ENCODE results near the gene SHANK2.
"Not testable (repeated sequence)": the region's sequence is repeated elsewhere in the genome, so short reads cannot be mapped to it uniquely, and the experiment has no call there.

Gene SHANK2

DNA sequence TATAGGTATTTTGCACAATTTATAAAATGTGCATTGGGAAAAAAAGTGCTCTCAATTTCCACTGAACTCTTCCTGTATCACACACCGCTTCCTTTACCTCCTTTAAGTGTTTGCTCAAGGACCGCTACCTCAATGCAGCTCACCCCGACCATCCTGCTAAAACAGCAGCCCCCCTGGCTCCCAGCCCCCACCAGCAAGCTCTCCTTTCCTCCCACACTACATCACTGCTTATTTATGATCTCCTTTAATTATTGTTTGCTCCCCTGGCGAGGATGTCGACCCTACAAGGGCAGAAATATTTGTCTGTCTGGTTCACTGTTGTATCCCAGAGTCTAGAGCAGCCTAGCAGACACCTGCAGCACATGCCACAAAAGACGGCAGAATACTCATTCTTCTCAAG is 10.0 kb downstream of the SHANK2 start:
- DNase-seq = no peak

DNA sequence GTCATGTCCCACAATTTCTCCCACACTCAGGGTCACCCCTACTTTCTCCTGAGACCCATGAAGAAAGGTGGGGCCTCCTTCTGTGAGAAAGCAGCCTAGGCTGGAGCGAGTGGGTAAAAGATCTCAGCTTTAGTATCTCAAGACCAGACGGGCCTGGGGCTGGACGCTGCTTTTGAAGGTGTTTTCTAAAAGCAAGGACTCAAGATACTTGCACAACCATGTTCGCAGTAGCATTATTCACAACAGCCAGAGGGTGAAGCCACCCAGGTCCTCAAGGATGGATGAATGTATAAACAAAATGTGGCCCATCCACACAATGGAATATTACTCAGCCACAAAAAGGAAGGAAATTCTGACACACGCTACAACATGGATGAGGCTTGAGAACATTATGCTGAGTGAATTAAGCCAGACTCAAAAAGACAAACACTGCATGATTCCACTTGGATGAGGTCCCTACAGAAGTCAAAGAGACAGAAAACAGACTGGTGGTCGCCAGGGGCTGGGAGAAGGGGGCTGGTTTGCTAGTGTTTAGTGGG is 10.6 kb downstream of the SHANK2 start:
- DNase-seq = no peak

DNA sequence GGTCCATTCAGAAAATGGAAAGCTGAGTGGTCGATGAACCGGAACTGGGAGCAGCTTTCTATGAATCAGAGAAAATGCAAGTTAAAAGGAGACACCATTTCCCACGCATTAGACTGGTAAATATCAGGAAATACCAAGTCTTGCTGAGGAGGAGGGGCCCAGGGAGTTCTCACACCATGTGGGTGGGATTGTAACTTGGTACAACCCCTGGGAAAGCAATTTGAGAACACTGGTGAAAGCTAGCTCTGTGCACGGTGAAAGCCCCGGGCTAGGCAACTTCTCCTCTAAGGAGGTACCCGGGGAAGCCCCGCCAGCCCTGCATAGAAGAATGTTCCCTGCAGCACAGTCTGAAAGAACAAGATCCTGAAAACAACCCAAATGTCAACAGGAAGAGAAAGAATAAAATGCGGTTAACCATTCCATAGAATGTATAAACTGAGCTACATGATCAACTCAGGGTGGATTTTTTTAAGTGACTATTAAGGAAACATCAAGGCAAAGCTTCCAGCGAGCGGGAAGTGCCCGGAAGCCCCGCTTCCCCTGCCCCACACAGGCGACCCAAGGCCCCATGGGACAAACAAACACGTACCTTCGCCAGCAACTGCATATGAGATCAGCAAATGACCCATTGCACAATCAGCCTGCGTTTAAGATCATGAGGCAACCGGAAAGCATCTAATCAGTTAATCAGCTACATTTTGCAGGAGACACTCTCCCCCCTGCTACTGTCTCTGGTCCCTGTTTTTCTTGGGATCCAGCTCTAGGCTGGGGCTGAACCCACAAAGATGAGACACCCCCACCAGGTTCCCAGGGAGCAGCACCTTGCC is 11.3 kb downstream of the SHANK2 start:
- DNase-seq = no peak

DNA sequence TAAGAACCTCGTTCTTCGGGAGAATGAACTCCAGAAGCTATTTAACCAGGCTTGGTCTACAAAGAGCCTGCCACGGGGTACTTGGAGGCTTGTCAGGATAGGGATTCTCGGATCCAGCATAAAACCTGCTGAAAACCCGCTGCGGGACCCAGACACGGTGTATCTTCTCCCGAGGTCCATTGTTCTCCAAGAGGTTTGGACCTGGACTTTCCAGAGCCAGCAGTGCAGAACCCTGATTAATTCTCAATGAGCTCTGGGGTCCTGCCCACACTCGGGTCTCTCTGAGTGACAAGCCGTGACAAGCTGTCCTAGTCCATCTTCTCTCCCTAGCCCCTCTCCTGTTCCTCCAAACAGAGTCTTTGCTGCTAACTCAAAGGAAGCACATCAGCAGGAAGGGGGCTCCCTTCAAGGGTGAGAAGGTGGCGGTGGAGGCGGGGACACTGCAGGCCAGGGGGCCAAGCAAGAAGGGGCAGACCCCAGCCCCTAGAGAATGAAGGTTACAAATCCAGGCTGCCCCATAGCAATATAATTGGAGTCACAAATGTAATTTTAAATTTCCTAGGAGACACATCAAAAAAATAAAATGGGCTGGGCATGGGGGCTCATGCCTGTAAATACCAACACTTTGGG is 12.2 kb downstream of the SHANK2 start:
- no peak for DNase-seq

DNA sequence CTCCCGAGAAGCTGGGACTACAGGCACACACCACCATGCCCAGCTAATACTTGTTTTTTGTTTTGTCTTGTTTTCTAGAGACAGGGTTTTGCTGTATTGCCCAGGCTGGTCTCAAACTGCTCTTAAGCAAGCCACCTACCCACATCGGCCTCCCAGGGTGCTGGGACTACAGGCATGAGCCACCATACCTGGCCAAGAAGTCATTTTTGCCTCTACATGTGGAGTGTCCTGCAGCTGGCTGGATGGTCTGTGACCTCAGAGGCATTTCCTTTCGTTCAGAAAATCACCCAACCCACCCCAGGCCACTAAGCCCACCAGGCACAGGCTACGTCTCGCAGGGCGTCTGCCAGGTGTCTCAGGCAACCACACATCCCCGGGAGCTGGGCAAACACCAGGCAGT is 12.8 kb downstream of the SHANK2 start:
- no peak for DNase-seq

DNA sequence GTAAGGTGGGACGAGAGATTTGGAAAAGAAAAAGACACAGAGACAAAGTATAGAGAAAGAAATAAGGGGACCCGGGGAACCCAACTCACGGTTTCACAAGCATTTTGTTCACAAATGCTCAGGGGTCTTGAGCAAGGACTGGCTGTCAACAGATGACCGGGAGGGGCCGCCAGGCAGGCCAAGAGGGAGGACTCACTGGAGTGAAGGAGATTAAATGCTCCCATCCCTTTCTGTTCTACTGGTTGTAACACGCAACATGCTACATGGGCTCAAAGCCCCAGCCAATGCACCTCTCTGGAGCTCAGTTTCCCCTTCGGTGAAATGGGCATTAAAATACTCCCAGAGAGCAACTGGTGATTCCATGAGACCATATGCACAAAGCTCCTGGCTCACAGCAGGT is 13.4 kb downstream of the SHANK2 start:
- DNase-seq = no peak

DNA sequence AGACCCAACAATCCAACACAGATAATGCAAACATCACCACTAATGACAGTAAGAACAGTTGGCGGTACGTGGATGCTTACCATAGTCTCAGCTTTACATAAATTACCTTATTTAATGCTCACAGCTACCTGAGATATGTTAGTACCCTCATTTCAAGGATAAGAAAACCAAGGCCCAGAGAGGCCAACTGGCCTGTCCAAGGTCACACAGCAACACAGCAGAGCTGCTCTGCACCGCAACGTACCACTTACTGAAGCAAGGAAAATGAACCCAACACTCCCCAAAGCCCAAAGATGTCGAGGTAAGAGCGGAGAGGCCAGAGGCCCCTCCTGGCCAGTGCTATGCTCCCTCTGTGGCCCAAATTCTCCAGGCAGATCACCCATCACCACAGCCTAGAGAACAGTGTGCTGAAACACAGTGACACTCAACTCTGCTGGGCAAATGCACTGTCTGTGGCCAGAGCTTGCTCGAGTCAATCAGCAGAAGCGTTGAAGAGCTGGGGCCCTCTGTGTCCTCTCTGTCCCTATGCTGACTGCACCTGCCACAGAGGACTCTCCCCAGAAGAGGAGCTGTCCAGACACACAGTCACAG is 14.0 kb downstream of the SHANK2 start:
- no peak for DNase-seq

DNA sequence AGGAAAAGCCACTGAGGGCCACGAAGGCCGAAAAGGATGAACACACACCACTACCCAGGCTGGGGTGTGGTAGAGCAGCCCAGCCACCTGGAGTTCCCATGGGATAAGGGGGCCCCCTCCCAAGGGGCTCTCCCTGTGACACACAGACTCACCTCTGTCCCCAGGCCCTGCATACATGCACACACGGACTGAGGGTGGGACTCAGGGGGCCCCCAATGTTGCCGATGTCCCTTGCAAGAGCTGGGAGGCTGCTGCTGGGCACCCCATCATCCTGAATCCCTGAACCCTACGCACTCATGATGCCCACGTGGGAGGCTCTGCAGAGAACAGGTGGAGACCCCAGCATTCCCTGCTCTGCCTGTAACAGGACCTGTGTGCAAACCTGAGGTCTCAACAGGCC is 14.5 kb downstream of the SHANK2 start:
- DNase-seq = no peak

DNA sequence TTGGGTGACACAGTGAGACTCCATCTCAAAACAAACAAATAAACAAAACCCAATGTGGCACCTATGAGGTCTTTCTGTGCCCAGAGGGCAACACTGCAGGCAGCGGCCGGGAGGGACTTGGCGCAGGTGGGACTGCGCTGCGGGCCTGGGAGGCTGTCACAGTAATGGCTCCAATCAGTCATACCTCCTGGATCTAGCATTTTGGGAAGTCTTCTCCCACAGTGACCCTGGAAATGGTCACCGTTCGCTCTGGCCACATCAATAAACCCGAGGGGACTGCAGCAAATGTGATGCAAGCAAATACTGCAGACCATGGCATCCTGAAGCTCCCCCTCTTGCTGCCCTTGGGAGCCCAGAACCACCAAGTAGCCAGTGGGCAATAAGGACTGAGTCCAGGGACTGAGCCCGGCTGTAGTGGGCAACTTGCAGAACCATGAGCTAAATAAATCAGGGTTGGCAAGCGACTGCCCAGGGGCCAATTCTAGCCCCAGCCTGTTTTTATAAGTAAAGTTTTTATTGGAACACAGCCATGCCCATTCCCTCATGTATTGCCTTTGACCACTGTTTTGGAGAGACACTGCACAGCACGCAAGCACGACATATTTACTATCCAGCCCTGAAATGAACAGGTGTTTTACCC is 15.4 kb downstream of the SHANK2 start:
- no peak for DNase-seq

DNA sequence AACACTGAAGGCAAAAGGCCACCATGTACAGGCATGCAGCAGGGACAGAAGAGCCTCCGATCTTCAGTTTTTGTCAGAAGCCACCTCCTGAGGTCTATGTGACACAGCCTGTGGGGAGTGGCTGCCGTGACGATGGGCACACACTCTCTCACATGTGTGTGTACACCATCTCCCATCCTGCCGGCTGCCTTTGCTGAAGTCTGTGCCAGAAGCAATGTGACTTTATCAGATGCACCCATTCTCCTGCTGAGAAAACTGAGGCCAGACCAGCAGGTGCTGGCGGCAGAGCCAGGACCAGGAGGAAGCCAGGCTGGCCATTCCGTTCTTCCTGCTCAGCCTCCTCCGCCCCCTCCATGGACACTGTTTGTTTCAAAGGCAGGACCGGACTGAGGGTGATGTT is 16.7 kb downstream of the SHANK2 start:
- no peak for DNase-seq

DNA sequence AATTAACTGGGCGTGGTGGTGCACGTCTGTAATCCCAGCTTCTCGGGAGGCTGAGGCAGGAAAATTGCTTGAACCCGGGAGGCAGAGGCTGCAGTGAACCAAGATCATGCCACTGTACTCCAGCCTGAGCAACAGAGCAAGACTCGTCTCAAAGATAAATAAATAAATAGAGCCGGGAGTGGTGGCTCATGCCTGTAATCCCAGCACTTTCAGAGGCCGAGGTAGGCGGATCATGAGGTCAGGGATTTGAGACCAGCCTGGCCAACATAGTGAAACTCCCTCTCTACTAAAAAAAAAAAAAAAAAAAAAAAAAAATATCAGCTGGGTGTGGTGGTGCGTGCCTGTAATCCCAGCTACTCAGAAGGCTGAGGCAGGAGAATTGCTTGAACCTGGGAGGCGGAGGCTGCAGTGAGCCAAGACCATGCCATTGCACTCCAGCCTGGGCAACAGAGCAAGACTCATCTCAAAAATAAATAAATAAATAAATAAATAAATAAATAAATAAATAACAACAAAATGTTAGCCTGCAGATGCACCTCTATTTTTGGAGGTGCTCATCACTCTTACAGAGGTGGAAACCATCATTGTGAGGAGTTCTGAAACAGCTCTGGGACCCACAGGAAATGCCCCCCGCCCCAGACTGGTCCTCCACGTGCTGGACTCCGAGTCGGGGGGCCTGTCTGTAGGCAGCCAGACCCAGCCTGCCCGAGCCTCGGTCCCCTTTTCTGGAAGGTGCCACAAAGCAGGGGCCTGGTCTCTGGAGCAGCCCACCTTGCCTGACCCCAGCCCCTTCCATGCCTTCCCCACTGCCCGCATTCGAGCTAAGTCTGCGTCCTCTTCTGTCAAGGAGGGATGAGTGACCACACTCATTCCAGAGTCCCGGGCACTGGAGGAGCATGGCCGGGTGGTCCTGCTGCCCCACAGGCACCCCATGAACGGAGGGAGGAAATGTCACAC is 18.2 kb downstream of the SHANK2 start:
- DNase-seq = not testable (repeated sequence)

DNA sequence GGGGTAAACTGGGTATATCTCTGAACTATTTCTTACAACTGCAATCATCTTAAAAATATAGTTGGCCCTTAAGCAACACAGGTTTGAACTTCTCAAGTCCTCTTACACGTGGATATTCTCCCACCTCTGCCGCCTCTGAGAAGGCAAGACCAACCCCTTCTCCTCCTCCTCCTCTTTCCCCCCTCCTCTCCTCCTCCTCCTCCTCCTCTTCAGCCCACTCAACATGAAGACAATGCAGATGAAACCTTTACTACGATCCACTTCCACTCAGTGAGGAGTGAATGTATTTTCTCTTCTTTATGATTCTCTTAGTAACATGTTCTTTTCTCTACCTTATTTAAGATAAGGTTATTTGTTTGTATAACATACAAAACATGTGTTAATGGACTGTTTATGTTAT is 20.0 kb downstream of the SHANK2 start:
- DNase-seq = no peak

DNA sequence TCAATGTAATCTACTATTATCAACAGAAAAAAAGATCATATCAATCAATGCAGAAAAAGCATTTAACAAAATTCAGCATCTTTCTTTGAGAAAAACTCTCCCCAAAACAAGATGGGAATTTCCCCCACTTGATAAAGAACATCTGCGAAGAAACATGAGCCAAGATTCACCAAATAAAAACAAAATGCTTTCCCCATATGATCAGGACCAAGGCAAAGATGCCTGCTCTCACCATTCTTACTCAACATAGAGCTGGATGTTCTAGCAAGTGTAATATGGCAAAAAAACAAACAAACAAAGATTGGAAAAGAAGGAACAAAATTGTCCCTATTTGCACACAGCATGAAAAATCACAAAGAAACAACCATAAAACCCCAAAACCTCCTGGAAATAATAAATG is 23.4 kb downstream of the SHANK2 start:
- no peak for DNase-seq

DNA sequence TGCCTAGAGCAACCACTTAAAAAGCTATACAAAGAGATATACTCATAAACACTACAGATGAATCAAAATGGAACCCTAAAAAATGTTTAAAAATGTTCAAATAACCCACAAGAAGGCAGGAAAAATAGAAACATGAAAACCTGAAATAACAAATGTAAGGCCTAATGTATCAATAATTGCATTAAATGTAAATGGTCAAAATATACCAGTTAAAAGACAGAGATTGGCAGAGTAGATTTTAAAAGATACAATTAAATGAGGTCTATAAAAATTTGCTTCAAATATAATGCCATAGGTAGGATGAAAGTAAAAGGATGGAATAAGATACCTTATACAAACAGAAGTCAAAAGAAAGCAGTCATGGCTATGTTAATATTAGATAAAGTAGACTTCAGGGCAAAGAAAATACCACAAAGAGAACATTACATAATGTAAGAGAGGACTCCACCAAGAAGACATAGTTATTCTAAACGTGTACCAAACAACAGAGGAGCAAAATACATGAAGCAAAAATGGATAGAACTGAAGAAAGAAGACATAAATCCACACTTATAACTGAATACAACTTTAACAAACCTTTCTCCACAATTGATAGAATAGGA is 25.2 kb downstream of the SHANK2 start:
- DNase-seq = no peak

DNA sequence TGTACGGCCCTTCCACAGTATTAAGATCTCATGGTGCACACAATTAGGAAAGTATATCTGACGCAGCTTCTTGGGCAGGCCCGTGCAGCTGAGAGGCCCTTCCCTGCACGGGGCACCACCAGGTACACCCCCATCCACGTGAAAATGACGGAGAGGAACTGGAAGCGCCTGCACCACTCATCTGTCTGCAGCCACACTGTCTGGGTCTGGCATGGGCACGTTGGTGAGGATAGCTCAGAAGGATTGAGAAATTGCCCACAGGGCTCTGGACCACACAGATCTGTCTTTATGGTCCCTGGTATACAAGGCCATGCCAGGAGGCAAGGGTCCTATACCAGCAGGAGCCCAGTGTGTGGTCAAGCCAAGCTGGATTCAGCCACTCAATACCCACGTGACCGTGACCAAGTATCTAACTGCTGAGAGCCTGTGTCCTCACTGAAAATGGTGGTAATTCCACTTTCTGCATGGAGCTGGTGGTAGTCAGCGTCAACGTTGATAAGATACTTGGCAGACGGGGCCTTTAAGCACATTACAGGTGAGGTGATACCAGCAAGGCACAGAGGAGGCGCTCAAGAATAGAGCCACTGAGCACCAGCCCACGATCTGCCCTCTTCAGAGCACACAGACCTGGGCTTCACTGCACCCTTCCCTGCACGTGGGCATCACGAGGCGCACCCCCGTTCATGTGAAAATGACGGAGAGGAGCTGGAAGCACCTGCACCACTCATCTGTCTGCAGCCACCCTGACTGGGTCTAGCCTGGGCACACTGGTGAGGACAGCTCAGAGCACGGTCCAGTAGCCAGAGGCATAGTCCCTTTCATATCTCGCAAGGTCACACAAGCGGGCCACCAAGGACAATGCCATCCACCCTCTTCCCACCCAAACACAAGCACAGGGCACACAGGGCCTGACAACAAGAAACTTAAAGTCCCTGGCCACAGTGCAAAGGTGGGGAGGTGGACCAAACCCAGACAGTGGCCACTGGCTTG is 28.4 kb downstream of the SHANK2 start:
- no peak for DNase-seq

DNA sequence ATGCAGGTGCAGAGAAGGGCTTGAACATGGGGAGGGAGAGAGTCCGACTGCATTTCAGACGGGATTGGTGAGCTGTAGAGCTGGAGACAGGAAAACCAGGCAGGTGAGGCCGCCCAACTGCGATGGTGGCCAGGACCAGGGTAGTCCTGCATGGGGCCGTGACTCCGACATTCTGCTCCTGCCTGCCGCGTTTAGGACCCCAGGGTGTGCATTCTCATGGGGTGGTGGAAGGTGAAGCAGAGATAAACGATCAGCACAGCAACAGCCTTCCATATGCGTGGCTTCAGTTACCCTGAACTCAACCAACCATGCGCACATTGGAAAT is 29.3 kb downstream of the SHANK2 start:
- no peak for DNase-seq

DNA sequence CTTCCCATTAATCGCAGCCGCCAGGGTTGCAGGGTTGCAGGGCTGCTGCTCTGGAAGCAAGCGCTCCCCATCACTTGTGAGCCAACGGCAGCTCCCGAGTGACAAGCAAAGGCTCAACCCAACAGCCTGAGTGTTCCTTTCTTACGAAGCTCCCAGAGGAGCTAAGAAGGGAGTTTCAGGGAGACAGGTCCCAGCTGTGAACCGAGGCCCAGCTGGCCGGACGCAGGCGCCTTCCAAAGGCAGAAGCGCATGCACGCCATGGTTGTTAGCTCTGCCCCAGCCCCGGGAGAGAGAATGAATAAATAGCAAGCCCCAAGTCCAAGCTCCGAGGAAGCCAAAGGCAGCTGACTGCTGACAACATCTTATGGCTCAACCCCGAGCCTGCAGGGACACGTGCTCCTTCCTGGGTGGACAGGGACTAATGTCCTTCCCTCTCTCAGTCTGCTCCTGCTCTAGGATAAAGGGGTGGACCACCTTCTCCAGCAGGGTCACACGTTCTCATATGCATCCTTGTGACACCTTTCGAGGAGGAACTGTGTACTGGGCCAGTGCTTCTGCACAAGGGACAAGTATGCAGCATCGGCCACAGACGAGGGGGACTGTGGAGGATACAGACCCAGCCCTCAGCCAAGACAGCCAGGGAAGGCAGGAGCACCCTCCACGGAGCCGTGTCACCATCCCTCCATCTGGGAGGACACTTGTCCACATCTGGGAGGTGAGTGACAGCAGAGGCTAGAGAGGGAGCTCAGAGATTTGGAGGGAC is 29.9 kb downstream of the SHANK2 start:
- no peak for DNase-seq

DNA sequence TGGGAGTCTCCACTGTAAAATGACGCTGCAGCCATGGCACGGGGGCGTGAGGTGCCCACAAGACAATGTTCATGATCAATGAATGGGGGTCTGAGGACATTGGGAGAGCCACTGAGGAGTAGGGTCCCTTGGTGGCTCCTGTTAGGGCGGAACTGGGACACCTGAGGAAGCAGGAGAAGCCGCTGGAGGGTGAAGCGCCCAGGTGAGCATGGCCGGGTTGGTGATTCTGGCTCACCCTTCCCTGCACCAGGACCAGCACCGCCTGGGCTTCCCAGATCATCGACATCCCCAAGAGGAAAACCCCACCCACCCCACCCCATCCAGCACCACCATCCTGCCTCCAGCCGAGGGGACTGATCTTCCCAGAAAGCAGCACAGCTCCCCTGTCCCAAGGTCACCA is 30.6 kb downstream of the SHANK2 start:
- DNase-seq = no peak

DNA sequence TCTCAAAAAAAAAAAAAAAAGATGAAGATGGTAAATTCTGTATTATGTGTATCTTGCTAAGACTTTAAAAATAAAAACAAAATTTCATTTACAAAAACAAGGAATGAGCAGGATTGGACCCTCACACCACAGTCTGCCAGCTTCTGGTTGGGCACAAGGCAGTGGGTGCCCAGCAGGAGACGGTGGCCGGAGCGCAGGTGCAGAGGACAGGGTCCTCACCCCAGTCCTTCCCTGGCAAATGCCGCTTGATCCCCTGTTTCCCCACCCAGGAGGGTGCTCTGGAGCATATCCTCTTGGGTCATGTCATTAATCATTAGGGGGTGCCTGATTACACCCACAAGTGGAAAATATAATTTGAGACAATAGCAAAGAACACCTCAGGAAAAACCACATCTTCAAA is 31.2 kb downstream of the SHANK2 start:
- DNase-seq = no peak
